ENCODE measurements around the gene SNAPC3.
"Not testable (repeated sequence)": the region's sequence is repeated elsewhere in the genome, so short reads cannot be mapped to it uniquely, and the experiment has no call there.

SNAPC3 gene

DNA sequence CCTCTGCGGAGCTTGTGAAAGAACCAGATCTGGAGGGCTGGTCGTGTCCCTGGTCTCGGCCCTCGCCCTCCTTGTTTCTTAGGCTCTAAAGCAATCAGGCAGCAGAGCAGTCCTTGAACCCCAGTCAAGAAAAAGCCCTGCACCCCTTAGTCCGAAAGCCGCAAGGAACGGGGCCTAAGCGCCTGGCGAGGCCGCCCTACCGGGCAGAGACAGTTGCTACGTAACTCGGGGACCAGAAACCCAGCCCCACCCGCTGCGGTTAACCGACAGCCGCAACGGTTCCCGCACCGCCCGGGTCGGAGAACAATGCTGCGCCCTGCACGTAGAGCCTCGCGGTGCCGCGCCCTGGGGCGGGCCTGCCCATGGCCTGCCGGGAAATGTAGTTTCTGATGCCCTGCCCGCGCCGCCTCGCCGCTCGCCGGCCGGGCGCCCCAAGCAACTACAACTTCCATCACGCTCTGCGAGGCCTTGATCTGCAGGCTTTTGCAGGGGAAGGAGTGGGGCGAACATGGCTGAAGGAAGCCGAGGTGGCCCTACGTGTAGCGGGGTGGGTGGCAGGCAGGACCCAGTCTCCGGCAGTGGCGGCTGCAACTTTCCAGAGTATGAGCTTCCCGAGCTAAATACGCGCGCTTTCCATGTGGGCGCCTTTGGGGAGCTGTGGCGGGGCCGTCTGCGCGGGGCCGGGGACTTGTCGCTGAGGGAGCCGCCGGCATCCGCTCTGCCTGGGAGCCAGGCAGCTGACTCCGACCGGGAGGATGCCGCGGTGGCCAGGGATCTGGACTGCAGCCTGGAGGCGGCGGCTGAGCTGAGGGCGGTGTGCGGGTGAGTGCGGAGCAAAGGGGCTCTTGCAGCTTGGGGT is at the start of gene SNAPC3:
TSS of gene SNAPC3 (plus strand) at position 505 of the 859 bp plus-strand sequence. CDS start at position 509, 4 bp downstream.
- TF ChIP-seq, protein P1, sequence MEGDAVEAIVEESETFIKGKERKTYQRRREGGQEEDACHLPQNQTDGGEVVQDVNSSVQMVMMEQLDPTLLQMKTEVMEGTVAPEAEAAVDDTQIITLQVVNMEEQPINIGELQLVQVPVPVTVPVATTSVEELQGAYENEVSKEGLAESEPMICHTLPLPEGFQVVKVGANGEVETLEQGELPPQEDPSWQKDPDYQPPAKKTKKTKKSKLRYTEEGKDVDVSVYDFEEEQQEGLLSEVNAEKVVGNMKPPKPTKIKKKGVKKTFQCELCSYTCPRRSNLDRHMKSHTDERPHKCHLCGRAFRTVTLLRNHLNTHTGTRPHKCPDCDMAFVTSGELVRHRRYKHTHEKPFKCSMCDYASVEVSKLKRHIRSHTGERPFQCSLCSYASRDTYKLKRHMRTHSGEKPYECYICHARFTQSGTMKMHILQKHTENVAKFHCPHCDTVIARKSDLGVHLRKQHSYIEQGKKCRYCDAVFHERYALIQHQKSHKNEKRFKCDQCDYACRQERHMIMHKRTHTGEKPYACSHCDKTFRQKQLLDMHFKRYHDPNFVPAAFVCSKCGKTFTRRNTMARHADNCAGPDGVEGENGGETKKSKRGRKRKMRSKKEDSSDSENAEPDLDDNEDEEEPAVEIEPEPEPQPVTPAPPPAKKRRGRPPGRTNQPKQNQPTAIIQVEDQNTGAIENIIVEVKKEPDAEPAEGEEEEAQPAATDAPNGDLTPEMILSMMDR (IDR thresholded peaks at IDR 0.05; ENCODE audit: low read depth, low read length), result no peak
- H3K4me3 ChIP-seq (replicated peaks in 1 of 2; ENCODE audit: low read depth in 2 of 2, low read length in 2 of 2), result peak within 1 kb of the TSS; percentile 95 to 99
- DNase-seq (ENCODE audit: low read depth in 2 of 2), result peak; percentile 95 to 97

DNA sequence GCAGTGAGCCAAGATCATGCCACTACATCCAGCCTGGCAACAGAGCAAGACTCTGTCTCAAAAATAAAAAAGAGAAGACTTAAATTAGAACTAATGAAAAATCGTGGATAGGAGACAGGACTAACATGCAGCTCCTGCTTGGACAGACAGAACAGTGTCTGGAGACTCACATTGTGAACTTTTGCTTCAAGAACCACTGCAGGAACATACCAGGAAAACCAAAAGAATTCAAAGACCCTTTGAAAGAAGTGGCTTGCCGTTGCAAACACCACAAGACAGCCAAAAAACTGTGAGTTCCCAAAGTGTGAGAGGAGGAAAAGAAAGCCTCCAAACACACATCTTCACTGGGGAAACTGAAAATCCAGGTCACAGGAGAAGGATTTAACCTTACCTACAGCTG is 48.8 kb upstream of the SNAPC3 start:
- no peak for DNase-seq (ENCODE audit: low read depth in 2 of 2)
- TF ChIP-seq, protein P1 (IDR thresholded peaks at IDR 0.05; ENCODE audit: low read depth, low read length), result no peak
- no peak overlapping the region for H3K4me3 ChIP-seq (replicated peaks in 1 of 2; ENCODE audit: low read depth in 2 of 2, low read length in 2 of 2)

DNA sequence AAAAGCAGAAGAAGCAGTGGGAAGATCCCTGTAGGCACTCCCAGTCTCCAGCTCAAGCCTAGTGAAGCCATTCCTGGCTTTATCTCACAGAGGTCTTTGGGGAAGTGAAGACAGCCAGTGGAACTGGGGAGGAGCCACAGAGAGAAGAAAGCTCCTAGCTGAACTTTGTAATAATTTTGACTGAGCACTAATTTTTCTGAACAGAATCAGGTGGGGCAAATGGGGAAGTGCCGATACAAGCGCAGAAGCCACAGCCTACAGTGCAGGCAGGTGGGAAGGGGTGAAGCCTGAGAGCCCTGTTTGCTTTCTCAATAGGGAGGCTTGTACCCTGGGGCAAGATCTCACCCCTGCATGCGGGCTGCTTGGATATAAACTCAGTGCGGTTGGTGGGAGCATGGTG is 48.4 kb upstream of the SNAPC3 start:
- no peak for DNase-seq (ENCODE audit: low read depth in 2 of 2)
- TF ChIP-seq, protein P1 (IDR thresholded peaks at IDR 0.05; ENCODE audit: low read depth, low read length), result no peak

GRCh38 chr9:15374825-15375224 is 47.9 kb upstream of the SNAPC3 start:
- no peak overlapping the region for H3K4me3 ChIP-seq (replicated peaks in 1 of 2; ENCODE audit: low read depth in 2 of 2, low read length in 2 of 2)
- TF ChIP-seq, protein P1 (IDR thresholded peaks at IDR 0.05; ENCODE audit: low read depth, low read length), result no peak
- DNase-seq (ENCODE audit: low read depth in 2 of 2), result no peak

More for the DNA sequence above, 48.4 kb upstream of the SNAPC3 start:
- no peak overlapping the region for H3K4me3 ChIP-seq (replicated peaks in 1 of 2; ENCODE audit: low read depth in 2 of 2, low read length in 2 of 2)

GRCh38 chr9:15377625-15378540 is 44.8 kb upstream of the SNAPC3 start:
- TF ChIP-seq, protein P1 (IDR thresholded peaks at IDR 0.05; ENCODE audit: low read depth, low read length), result no peak
- DNase-seq (ENCODE audit: low read depth in 2 of 2), result peak in 1 of 2 donors; percentile 45
- H3K4me3 ChIP-seq (replicated peaks in 1 of 2; ENCODE audit: low read depth in 2 of 2, low read length in 2 of 2), result no peak overlapping the region

DNA sequence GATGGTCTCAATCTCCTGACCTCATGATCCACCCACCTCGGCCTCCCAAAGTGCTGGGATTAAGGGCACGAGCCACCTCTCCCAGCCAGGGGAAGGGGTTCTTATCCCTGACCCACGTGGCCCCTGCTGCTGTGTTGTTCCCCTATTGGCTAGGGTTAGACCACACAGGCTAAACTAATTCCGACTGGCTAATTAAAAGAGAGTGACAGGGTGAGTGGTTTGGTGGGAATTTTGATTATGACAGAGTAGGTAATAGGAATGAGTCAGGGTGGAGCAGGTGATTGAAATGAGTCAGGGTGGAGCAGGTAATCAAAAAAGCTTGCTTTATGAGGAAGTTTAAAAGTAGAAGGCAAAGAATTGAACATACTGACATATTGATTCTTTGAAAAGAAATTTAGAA is 43.4 kb upstream of the SNAPC3 start:
- not testable (repeated sequence) for H3K4me3 ChIP-seq (replicated peaks in 1 of 2; ENCODE audit: low read depth in 2 of 2, low read length in 2 of 2); DNase-seq (ENCODE audit: low read depth in 2 of 2)

DNA sequence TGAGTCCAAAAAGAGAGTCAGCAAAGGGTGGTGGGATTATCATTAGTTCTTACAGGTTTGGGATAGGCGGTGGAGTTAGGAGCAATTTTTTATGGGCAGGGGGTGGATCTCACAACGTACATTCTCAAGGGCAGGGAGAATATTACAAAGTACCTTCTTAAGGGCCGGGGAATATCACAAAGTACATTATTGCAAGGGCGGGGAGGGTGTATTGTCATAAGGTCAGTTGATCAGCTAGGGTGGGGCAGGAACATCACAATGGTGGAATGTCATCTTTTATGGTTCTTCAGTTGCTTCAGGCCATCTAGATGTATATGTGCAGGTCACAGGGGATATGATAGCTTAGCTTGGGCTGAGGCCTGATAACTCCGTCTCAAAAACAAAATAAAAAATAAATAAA is 42.8 kb upstream of the SNAPC3 start:
- DNase-seq (ENCODE audit: low read depth in 2 of 2); H3K4me3 ChIP-seq (replicated peaks in 1 of 2; ENCODE audit: low read depth in 2 of 2, low read length in 2 of 2): not testable (repeated sequence)
